GM19452 (cell line): ENCODE data around the gene CAMK2N1.
"Not testable (repeated sequence)": the region's sequence is repeated elsewhere in the genome, so short reads cannot be mapped to it uniquely, and the experiment has no call there.

ENCODE experiments used
- ATAC-seq: cut with Tn5 transposase; IDR thresholded peaks from one replicate; pipeline ENCODE4 v1.9.1; 2021; ENCODE audit not compliant: unreplicated experiment

CAMK2N1 gene

DNA sequence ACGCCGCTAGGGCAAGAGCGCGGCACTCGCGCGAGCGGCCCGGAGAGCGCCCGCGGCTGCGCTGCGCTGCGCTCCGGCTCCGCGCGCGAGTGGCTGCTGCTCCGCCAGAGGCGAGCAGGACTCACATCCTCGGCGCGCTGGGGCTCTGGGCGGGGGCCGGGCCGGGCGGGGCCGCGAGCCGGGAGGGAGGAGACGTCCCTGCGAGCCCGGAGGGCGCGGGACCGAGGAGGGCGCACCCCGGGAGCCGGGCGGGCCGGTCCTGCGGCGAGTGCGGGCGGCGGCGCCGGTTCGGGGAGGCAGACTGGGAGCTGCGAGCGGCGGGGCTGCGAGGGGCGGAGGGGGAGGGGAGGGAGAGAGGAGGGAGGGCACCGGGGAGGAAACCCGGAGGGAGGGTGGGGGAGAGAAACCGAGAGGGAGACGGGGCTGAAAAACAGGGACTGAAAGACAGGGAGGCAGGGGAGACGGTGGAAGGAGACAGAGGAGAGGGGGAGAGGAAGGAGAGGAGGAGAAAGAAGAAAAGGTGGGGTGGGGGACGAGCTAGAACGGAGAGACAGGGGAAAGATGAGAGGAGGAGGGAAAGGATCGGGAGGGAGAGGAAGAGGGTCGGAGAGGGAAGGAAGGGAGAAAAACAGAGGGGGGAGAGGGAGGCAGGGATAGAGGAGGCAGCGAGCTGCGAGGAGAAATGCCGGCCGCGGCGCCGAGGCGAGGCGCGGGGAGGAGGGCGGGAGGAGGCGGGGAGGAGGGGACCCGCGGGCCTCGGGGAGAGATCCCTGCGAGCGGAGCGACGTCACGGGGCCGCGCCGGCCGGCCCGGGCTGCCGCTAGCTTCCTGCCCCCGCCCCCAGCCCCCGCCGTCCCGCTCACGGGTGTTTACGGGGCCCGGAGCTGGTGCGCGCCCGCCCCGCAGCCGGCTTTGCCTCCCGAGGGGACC lies at the start of gene CAMK2N1:
CAMK2N1 (minus strand) TSS at position 684 of the 930 bp plus-strand sequence. CDS start 831 bp downstream, outside the sequence.
- ATAC-seq, result no peak

GRCh38 chr1:20534659-20535417 lies 48.8 kb upstream of the CAMK2N1 start:
- ATAC-seq, result no peak

GRCh38 chr1:20533635-20534034 lies 47.6 kb upstream of the CAMK2N1 start:
- ATAC-seq, result no peak

DNA sequence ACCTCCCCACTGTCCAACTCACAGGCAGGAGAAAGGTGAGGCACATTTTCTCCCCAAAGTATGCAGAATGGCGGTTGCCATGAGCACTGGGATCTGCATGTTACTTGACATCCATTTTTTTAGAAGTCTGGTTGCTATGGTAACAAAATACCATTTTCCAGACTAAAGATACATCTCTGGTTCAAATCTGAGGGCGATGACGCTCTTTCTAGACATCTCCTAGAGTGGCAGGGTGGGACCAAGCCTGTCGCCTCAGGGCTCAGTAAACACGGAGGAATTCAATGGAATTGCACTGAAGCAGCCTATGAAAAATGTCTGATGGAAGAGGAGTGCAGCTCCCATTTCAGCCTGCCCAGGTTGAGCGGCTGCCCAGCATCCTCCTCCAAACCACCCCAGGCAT lies 44.9 kb upstream of the CAMK2N1 start:
- no peak for ATAC-seq

DNA sequence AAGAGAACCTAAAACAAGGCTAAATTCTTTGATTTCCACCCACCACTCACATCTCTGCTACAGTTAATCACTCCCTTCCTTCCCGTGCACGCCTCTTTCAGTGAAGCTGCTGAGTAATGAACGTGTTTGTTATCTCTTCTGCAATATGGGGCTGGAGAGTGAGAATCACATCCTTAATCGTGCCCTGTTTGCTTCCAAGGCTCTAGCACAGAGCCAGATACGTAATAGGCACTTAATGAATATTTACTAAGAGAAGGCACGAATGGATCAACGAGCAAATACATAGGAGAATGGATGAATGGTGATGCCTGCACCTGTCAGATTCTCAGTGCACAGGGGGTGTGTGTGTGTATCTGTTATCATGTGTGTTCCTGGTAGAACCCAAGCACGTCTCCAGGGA lies 44.3 kb upstream of the CAMK2N1 start:
- no peak for ATAC-seq

DNA sequence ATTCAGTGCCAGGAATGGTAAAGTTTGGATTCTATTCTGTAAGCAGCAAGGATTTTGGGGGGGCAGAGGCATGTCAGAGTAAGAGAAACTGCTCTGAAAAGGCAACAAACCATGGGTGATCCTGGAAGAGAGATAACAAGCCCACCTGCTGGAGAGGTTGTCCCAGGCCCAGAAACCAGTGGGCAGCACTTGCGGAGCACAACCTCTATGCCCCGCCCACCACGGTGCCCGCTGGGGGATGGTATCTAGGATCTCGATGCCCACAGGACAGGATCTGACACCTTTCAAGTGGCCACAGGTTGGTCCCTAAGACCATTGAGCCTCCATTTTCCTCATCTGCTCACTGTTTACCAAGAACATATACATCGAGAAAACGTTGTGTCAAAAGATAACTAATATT lies 42.2 kb upstream of the CAMK2N1 start:
- ATAC-seq, result no peak

GRCh38 chr1:20526267-20526666 lies 40.3 kb upstream of the CAMK2N1 start:
- ATAC-seq, result no peak

GRCh38 chr1:20521960-20522861 lies 36.2 kb upstream of the CAMK2N1 start:
- no peak for ATAC-seq

DNA sequence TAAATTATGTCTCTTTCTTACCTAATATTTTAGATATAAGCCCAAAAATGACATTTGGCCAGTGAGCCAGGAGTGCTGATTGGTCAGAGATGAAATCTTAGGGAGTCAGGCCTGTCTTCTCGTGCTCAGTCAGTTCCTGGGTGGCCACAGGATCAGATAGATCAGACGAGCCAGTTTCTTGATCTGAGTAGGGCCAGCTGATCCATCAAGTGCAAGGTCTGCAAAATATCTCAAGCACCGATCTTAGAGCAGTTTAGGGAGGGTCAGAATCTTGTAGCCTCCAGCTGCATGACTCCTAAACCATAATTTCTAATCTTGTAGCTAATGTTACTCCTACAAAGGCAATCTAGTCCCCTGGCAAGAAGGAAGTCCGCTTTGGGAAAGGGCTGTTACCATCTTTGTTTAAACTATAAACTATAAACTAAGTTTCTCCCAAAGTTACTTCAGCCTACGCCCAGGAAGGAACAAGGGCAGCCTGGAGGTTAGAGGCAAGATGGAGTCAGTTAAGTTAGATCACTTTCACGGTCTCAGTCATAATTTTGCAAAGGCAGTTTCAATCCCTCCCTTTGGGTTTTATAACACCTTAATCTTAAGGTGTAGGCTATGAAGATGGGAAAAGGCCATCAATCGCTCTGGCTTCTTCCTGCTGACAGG lies 33.7 kb upstream of the CAMK2N1 start:
- not testable (repeated sequence) for ATAC-seq

- no peak for ATAC-seq
Measured at GRCh38 chr1:20511518-20512428, 25.8 kb upstream of the CAMK2N1 start.

DNA sequence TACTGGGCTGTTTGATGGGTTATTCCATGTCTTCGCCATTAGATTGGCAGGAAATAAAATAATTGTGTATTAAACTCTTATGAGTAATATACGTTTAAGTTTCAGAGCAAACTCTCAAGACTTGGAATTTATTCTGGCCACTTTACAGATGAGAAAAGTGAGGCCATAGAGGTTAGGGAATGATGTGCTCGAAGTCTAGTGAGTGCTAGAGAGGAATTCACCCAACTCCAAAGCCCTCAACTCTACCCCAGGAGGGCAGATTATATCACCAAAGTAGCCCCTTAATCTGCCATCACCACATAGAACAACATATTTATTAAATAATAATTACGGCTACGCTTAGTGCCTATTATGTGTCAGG lies 22.4 kb upstream of the CAMK2N1 start:
- ATAC-seq, result no peak

DNA sequence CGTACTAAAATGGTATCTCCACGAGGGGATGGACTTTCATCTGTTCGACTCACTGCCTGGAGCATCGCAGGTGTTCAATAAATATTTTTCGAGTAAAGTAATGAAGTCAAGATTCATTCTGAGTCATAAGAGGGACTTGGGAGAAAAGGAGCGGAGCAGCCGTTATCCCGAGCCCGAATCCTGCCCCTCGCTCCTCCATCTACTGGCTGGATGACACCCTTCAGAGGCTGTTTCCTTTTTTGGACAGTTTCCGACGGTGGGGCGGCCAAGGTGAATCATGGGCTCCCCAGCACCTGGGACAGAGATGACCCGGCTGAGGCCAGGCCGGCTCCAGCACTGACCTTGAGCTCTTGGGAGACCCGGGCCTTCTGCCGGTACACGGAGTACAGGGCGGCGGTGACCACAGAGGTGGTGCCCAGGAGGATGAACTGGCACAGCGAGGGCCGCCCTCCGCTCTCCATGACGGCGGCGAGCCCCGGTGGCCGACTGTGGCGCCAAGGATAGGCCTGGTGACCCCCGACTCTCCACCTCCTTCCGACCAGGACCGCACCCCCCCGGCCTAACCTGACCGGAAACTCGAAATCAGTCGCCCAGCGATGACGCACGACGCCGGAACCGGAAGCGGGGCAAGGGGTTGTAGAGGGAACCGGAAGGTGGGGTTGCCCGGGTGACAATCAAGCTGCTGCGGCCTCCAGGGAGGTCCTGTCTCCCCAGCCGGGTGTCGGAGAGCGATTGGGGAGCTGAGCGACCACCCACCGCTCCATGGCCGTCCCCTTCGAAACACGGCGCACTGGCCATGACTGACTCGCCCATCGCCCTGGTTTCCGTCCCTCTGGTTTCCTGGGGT lies 21.8 kb upstream of the CAMK2N1 start, which contains the start of gene MUL1:
MUL1 (minus strand) TSS at position 588 of the 847 bp plus-strand sequence; CDS start at position 461, 127 bp downstream.
- peak; percentile 87 for ATAC-seq

DNA sequence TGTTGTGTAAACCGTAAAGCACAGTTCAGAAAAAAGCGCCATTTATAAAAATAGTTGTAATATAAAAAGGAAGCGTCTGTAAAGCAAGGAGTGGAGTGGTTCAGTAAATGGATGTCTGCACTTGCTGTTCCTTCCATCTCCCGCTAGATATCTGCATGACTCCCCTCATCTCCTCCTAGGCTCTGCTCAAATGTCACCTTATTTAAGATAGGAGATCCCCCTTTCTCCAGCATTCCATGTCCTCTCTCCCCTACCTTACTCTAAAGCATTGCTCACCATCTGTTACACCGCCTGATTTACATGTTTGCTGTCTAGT lies 21.2 kb upstream of the CAMK2N1 start:
- ATAC-seq, result peak; percentile 17

GRCh38 chr1:20505488-20505887 lies 19.5 kb upstream of the CAMK2N1 start:
- no peak for ATAC-seq

- no peak for ATAC-seq
Measured at GRCh38 chr1:20500716-20501115, 14.7 kb upstream of the CAMK2N1 start.

- ATAC-seq, result no peak
Measured at GRCh38 chr1:20499718-20500117, 13.7 kb upstream of the CAMK2N1 start.

- ATAC-seq, result no peak
Measured at GRCh38 chr1:20499105-20499504, 13.1 kb upstream of the CAMK2N1 start.

DNA sequence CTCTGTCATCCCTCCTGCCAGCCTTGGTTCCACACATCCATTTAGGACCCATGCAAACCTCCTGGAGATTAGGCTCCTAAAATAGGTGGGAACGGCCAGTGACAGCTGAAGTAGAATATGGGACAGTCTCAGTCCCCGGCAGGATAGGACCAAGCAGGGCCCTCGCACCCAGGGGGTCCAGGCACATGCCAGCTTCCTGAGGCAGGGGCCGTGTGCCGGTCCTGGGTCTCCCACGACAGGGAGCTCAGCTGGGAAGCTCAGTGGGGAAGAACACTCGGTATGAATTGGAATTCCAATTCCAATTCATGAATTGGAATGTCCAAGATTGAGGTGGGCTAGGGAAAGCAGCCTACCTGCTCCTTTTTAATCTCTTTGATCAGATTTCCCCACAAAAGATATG lies 12.1 kb upstream of the CAMK2N1 start:
- no peak for ATAC-seq

- ATAC-seq, result no peak
Measured at GRCh38 chr1:20497506-20497905, 11.5 kb upstream of the CAMK2N1 start.
